GM19397 (cell line): ENCODE data around the gene ADAM29.
"Not testable (repeated sequence)": the region's sequence is repeated elsewhere in the genome, so short reads cannot be mapped to it uniquely, and the experiment has no call there.

Source experiments
- ATAC-seq: cut with Tn5 transposase; IDR thresholded peaks from one replicate; pipeline ENCODE4 v1.9.1; 2021; ENCODE audit warnings: mild to moderate bottlenecking, moderate library complexity; ENCODE audit not compliant: unreplicated experiment

ADAM29 gene

GRCh38 chr4:174946246-174946645, 28.1 kb downstream of the ADAM29 start:
- no peak for ATAC-seq

GRCh38 chr4:174948826-174949225, 30.7 kb downstream of the ADAM29 start:
- no peak for ATAC-seq

GRCh38 chr4:174972911-174973310, 54.8 kb downstream of the ADAM29 start:
- no peak for ATAC-seq

- no peak for ATAC-seq
These were observed 55.2 kb downstream of the ADAM29 start for GRCh38 chr4:174973336-174973735.

- ATAC-seq = no peak
These were observed 65.1 kb downstream of the ADAM29 start for GRCh38 chr4:174983128-174983750.

GRCh38 chr4:174983870-174984269, 65.7 kb downstream of the ADAM29 start:
- not testable (repeated sequence) for ATAC-seq

GRCh38 chr4:174989791-174990190, 71.6 kb downstream of the ADAM29 start:
- no peak for ATAC-seq

GRCh38 chr4:174993916-174994315, 75.8 kb downstream of the ADAM29 start:
- no peak for ATAC-seq

- no peak for ATAC-seq
These were observed 77.9 kb downstream of the ADAM29 start for GRCh38 chr4:174996079-174996478.

GRCh38 chr4:174999407-174999806, 81.2 kb downstream of the ADAM29 start:
- no peak for ATAC-seq

GRCh38 chr4:175017751-175018150, 99.6 kb downstream of the ADAM29 start:
- ATAC-seq = no peak

- not testable (repeated sequence) for ATAC-seq
These were observed 101.3 kb downstream of the ADAM29 start for GRCh38 chr4:175019447-175019846.
